Measurements from ENCODE around the gene TAF1C.

Gene TAF1C

GRCh38 chr16:84159800-84160199 lies 27.1 kb downstream of the TAF1C start:
- no peak for DNase-seq (ENCODE audit: low read depth in 1 of 2, low spot score in 1 of 2)

- no peak for DNase-seq (ENCODE audit: low read depth in 1 of 2, low spot score in 1 of 2)
Observed at GRCh38 chr16:84159007-84159406, 27.9 kb downstream of the TAF1C start.

GRCh38 chr16:84156342-84156784 lies 30.5 kb downstream of the TAF1C start:
- DNase-seq (ENCODE audit: low read depth in 1 of 2, low spot score in 1 of 2), result no peak

GRCh38 chr16:84155771-84156170 lies 31.1 kb downstream of the TAF1C start:
- no peak for DNase-seq (ENCODE audit: low read depth in 1 of 2, low spot score in 1 of 2)

- no peak for DNase-seq (ENCODE audit: low read depth in 1 of 2, low spot score in 1 of 2)
Observed at GRCh38 chr16:84155226-84155625, 31.6 kb downstream of the TAF1C start.

- no peak for DNase-seq (ENCODE audit: low read depth in 1 of 2, low spot score in 1 of 2)
Observed at GRCh38 chr16:84153660-84154214, 33.1 kb downstream of the TAF1C start.

- DNase-seq (ENCODE audit: low read depth in 1 of 2, low spot score in 1 of 2), result no peak
Observed at GRCh38 chr16:84150926-84151325, 35.9 kb downstream of the TAF1C start.

GRCh38 chr16:84144859-84145639 lies 41.8 kb downstream of the TAF1C start, which contains the start of the genes DNAAF1 and HSDL1:
TSS of gene DNAAF1 (plus strand) at chr16:84145308. CDS start at chr16:84145441, 133 bp downstream.
TSS of gene HSDL1 (minus strand) at chr16:84145177. CDS start at chr16:84131321, 13,856 bp downstream.
- peak; percentile 93 to 95 for DNase-seq (ENCODE audit: low read depth in 1 of 2, low spot score in 1 of 2)

- DNase-seq (ENCODE audit: low read depth in 1 of 2, low spot score in 1 of 2), result peak in 1 of 2 donors; percentile 14
Observed at GRCh38 chr16:84144209-84144858, 42.5 kb downstream of the TAF1C start.

- no peak for DNase-seq (ENCODE audit: low read depth in 1 of 2, low spot score in 1 of 2)
Observed at GRCh38 chr16:84143784-84144199, 43.1 kb downstream of the TAF1C start.

GRCh38 chr16:84143081-84143480 lies 43.8 kb downstream of the TAF1C start:
- DNase-seq (ENCODE audit: low read depth in 1 of 2, low spot score in 1 of 2), result no peak

- DNase-seq (ENCODE audit: low read depth in 1 of 2, low spot score in 1 of 2), result no peak
Observed at GRCh38 chr16:84141143-84141670, 45.6 kb downstream of the TAF1C start.

GRCh38 chr16:84139628-84140258 lies 47.1 kb downstream of the TAF1C start:
- DNase-seq (ENCODE audit: low read depth in 1 of 2, low spot score in 1 of 2), result no peak

- DNase-seq (ENCODE audit: low read depth in 1 of 2, low spot score in 1 of 2), result no peak
Observed at GRCh38 chr16:84138824-84139627, 47.8 kb downstream of the TAF1C start.

GRCh38 chr16:84138500-84138823 lies 48.4 kb downstream of the TAF1C start:
- DNase-seq (ENCODE audit: low read depth in 1 of 2, low spot score in 1 of 2), result no peak

- DNase-seq (ENCODE audit: low read depth in 1 of 2, low spot score in 1 of 2), result no peak
Observed at GRCh38 chr16:84137769-84138357, 49.0 kb downstream of the TAF1C start.

GRCh38 chr16:84137287-84137686 lies 49.6 kb downstream of the TAF1C start:
- no peak for DNase-seq (ENCODE audit: low read depth in 1 of 2, low spot score in 1 of 2)

- DNase-seq (ENCODE audit: low read depth in 1 of 2, low spot score in 1 of 2), result no peak
Observed at GRCh38 chr16:84136331-84137125, 50.3 kb downstream of the TAF1C start.

- no peak for DNase-seq (ENCODE audit: low read depth in 1 of 2, low spot score in 1 of 2)
Observed at GRCh38 chr16:84132527-84133285, 54.2 kb downstream of the TAF1C start.
